Brain microvascular endothelial cell (primary cell): Measurements from ENCODE around the gene TJP1.

Source experiments
- DNase-seq: peaks from one replicate; pipeline ENCODE4 v3.0.0-alpha.2; 2020
- H3K27ac ChIP-seq: fragments of 250-450 bp; sonication (Bioruptor Pico); 2 replicates; pipeline ENCODE4 v1.5.1; 2020; ENCODE audit warnings: mild to moderate bottlenecking, moderate library complexity
- H3K27me3 ChIP-seq: fragments of 250-450 bp; sonication (Bioruptor Pico); replicated peaks from 2 replicates; pipeline ENCODE4 v1.5.1; 2020; ENCODE audit warnings: mild to moderate bottlenecking
- H3K36me3 ChIP-seq: fragments of 250-450 bp; sonication (Bioruptor Pico); replicated peaks from 2 replicates; pipeline ENCODE4 v1.5.1; 2020; ENCODE audit warnings: mild to moderate bottlenecking
- H3K4me3 ChIP-seq: 2 replicates; pipeline ENCODE4 v1.5.1; 2011; ENCODE audit warnings: low read depth, mild to moderate bottlenecking, control low read depth, low read length, moderate library complexity
- CTCF ChIP-seq: IDR thresholded peaks from 2 replicates; pipeline ENCODE4 v1.5.1; 2011; ENCODE audit warnings: low read depth, mild to moderate bottlenecking, moderate library complexity, low read length, control low read depth, inconsistent platforms; ENCODE audit errors: missing control alignments
- in situ Hi-C: cut with HindIII; loops from 2 replicates; pipeline ENCODE4 v1.10.0; 2017; ENCODE audit warnings: low sequenced_read_pairs, low pct_ligation_motif_present

Gene TJP1

GRCh38 chr15:29708519-29708918, 113.7 kb downstream of the TJP1 start:
- Histone ChIP-seq H3K36me3 (peaks cover 78% of the 10 kb centered on the region), H3K27me3 (no peaks in the 10 kb centered on the region), H3K27ac (no peak overlapping the region), H3K4me3 (no peak overlapping the region)
- no peak for DNase-seq
- in situ Hi-C loops = no loop called here
- no peak for TF ChIP-seq CTCF

- H3K27me3 ChIP-seq = no peaks in the 10 kb centered on the region
- in situ Hi-C loops = no loop called here
- peaks cover 79% of the 10 kb centered on the region for H3K36me3 ChIP-seq
- H3K27ac ChIP-seq = no peak overlapping the region
- DNase-seq = no peak
- TF ChIP-seq CTCF = no peak
- H3K4me3 ChIP-seq = no peak overlapping the region
Observed at GRCh38 chr15:29704950-29705597, 117.2 kb downstream of the TJP1 start.

DNA sequence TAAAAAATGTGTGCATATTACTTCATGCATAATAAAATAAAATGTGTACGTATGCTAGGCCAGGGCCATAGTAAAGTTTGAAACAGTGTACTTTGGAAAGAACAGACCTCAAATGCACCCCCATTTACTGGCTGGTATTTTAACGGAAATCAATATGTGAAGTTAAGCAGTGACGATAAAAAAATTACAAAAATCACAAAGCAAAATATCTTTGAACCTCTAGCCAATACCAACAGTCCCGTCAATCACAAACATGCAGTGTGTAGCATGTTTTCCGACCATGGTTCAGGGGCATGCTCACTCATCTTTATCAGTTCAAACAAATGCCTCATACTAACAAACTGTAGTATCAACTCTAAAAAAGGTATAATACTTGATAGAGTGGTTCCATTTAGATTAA, 121.1 kb downstream of the TJP1 start:
- in situ Hi-C loops = no loop called here
- DNase-seq = no peak
- peaks cover 56% of the 10 kb centered on the region for H3K36me3 ChIP-seq

GRCh38 chr15:29700296-29700695, 122.0 kb downstream of the TJP1 start:
- no peak for DNase-seq
- Histone ChIP-seq H3K4me3 (no peak overlapping the region), H3K36me3 (peaks cover 49% of the 10 kb centered on the region), H3K27ac (no peak overlapping the region), H3K27me3 (no peaks in the 10 kb centered on the region)
- in situ Hi-C loops = no loop called here
- TF ChIP-seq CTCF = no peak

More for the DNA sequence above, 121.1 kb downstream of the TJP1 start:
- no peak for TF ChIP-seq CTCF
- Histone ChIP-seq H3K27me3 (no peaks in the 10 kb centered on the region), H3K4me3 (no peak overlapping the region), H3K27ac (no peak overlapping the region)

GRCh38 chr15:29699791-29700190, 122.5 kb downstream of the TJP1 start:
- in situ Hi-C loops = no loop called here
- H3K27ac ChIP-seq = no peak overlapping the region
- no peaks in the 10 kb centered on the region for H3K27me3 ChIP-seq
- DNase-seq = no peak
- no peak overlapping the region for H3K4me3 ChIP-seq
- peaks cover 44% of the 10 kb centered on the region for H3K36me3 ChIP-seq
- no peak for TF ChIP-seq CTCF
